Adrenal gland (tissue), 12 donors: ENCODE results near the gene ZMYND8. TPM values are rescaled to one million over a fixed set of nuclear protein-coding genes. Genes with fewer than 3 reads are reported as not detected.

Source experiments
- DNase-seq, 7 donors: peaks; one replicate each; pipeline ENCODE4 v3.0.0-alpha.2; 2019 to 2020
- H3K27ac ChIP-seq, 5 donors: fragments of 200-600 bp; sonication (generic) in 4 of 5; 1 replicate in 3 of 5; 2 replicates in 2 of 5; pipeline versions ENCODE4 v1.5.1 to v1.8.0; 2016 to 2020; ENCODE audit warnings: mild to moderate bottlenecking in 1 of 5
- H3K27me3 ChIP-seq: fragments of 200-600 bp; 2 replicates; pipeline ENCODE4 v1.8.0; 2021
- H3K36me3 ChIP-seq, 2 donors: fragments of 200-600 bp; replicated peaks in 1 of 2; 1 replicate in 1 of 2; 2 replicates in 1 of 2; pipeline versions ENCODE4 v1.5.1 to v1.8.0; 2018 to 2022
- H3K4me1 ChIP-seq, 2 donors: fragments of 200-600 bp; replicated peaks in 1 of 2; 1 replicate in 1 of 2; 2 replicates in 1 of 2; pipeline versions ENCODE4 v1.5.1 to v1.8.0; 2018 to 2021
- H3K4me3 ChIP-seq, 4 donors: fragments of 200-600 bp; sonication (generic) in 3 of 4; one replicate each; pipeline ENCODE4 v1.5.1; 2016 to 2018
- H3K9me3 ChIP-seq, 3 donors: fragments of 200-600 bp; sonication (generic) in 1 of 3; replicated peaks in 1 of 3; 1 replicate in 2 of 3; 2 replicates in 1 of 3; pipeline versions ENCODE4 v1.5.1 to v1.8.0; 2016 to 2021
- POLR2A ChIP-seq, 2 donors: fragments of 450-650 bp; IDR thresholded peaks; one replicate each; pipeline ENCODE4 v1.6.1; 2017; ENCODE audit warnings: antibody characterized with exemption in 2 of 2, mild to moderate bottlenecking in 2 of 2, moderate library complexity in 1 of 2
- WGBS, 4 donors: extraction: QIAGEN DNeasy Blood & Tissue Kit in 2 of 4; methylation state at CpG; one replicate each; pipeline versions ENCODE4 v1.1.5 to v1.1.7; 2013 to 2017; 5-methylcytosine and 5-hydroxymethylcytosine counted together
- intact Hi-C, 2 donors: fragments of 100-400 bp; cut with DNase I; formaldehyde crosslinking; loops; one replicate each; pipeline versions ENCODE4 v1.14.1 to v1.15.0; 2022 to 2023
- polyA plus RNA-seq, 3 donors: library from polyadenylated mRNA; stranded (reverse); fragments of 200-250 nt in 2 of 3; fragments of 350-450 nt in 1 of 3; fragmentation: Illumina TruSeq in 1 of 3; extraction: RNeasy Lipid Tissue Mini Kit (QIAGEN cat#74804) in 1 of 3; gene quantifications; one replicate each; pipeline ENCODE4 v1.2.3, GENCODE V29; 2013 to 2014
- total RNA-seq, 9 donors: library from RNA; depleted of rRNA in 4 of 9; stranded (reverse); fragments of >200 nt in 4 of 9; fragments of 120-200 nt in 1 of 9; fragmentation: NEBNext Ultra II Directional in 1 of 9; extraction: Animal tissue kit (Norgen Biotek cat#: 25700) in 1 of 9; gene quantifications; one replicate each; pipeline versions ENCODE4 v1.1.0 to v1.2.4, GENCODE V29; 2013 to 2023
- TF ChIP-seq, protein P1 (sequence below), 6 experiments: fragments of 450-650 bp in 4 of 6; fragments of 200-600 bp in 2 of 6; sonication (generic) in 1 of 6; IDR thresholded peaks; 1 replicate in 5 of 6; 2 replicates in 1 of 6; pipeline versions ENCODE4 v1.5.1 to v1.8.0; 2016 to 2021; ENCODE audit warnings: antibody characterized with exemption in 6 of 6, mild to moderate bottlenecking in 2 of 6, moderate library complexity in 1 of 6
- donor health status: healthy with polysubstance abuse.
- donor health status: Bipolar disorder and iron deficiency.
- donor health status: DM: yes; HTN: yes; CAD: no.
- donor health status: DM: no; HTN: no; CAD: no.
- donor health status: DM: no; HTN: no; CAD: no.
- donor health status: DM: yes; HTN: yes; CAD: no.

The ZMYND8 gene
- total and polyA plus RNA-seq, 12 donors: 37.0 to 116 (median 67.2) TPM

DNA sequence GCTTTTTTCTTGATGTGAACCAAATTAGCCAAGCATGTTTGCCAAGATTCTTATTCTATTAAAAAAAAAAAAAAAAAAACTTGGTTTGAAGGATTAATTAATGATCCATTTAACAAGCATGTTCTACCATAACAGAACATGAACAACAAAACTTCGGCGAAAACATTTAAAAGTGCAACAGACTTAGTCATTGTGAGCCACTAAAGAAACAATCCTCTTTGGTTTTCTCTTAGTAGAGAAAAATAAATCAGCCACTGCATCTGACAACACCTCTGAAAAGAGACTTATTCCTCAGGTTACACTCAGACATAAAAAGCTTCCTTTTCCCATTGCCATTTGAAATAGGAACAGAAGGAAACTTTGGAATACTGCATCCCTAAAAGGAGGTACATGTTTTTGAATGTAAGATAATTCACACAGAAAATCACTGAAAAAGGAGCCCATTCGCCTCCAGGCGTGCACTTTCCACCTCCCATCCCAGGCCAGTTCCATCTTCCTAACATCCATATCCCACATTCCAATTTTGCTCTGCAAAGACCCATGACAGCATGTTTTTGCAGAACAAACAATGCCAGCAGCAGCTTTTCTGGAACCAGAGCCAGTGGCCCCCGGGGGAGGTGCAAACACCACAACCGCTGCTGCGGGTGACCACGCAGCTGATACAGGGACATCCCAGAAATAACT is 79.5 kb downstream of the ZMYND8 start:
- H3K27ac ChIP-seq: peak overlapping the region in 4 of 5 donors; percentile 63 to 85 (median 78)
- peaks cover 45 to 67% of the 10 kb centered on the region in 2 donors for H3K4me1 ChIP-seq
- H3K36me3 ChIP-seq: peaks cover 0 to 37% of the 10 kb centered on the region in 2 donors
- H3K4me3 ChIP-seq: no peak overlapping the region
- intact Hi-C loops: loop anchor here (5.0 kb wide), 2 partner anchors 85 to 105 kb away; no protein-coding TSS in a partner anchor
- TF ChIP-seq, protein P1, sequence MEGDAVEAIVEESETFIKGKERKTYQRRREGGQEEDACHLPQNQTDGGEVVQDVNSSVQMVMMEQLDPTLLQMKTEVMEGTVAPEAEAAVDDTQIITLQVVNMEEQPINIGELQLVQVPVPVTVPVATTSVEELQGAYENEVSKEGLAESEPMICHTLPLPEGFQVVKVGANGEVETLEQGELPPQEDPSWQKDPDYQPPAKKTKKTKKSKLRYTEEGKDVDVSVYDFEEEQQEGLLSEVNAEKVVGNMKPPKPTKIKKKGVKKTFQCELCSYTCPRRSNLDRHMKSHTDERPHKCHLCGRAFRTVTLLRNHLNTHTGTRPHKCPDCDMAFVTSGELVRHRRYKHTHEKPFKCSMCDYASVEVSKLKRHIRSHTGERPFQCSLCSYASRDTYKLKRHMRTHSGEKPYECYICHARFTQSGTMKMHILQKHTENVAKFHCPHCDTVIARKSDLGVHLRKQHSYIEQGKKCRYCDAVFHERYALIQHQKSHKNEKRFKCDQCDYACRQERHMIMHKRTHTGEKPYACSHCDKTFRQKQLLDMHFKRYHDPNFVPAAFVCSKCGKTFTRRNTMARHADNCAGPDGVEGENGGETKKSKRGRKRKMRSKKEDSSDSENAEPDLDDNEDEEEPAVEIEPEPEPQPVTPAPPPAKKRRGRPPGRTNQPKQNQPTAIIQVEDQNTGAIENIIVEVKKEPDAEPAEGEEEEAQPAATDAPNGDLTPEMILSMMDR (IDR thresholded peaks at IDR 0.05): no peak
- no peak for TF ChIP-seq POLR2A (IDR thresholded peaks at IDR 0.05)
- DNase-seq: peak; percentile 44 to 87 (median 71)
- H3K27me3 ChIP-seq: no peaks in the 10 kb centered on the region
- H3K9me3 ChIP-seq: no peaks in the 10 kb centered on the region
- 29 to 48% (median 42%) methylated on average over 8 of the region's 8 CpGs for WGBS, 4 donors

DNA sequence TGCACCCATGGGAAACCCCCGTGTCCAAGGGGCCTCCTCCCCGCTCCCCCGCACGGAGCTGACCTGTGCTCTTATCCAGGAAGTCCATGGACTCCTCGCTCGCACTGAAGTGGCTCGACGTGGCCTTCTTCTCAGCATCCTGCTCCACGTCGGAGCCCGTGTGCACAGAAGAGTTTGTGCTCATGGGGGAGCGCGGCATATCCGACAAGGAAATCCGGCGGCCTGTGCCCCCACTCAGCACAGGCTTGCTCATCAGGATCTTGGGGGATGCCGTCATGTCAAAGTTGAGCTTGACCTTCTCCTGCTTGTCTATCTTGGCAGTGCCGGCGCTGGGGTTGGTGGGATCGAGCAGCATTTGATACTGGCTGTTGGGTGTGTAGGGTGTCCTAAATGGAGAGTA is 80.2 kb downstream of the ZMYND8 start:
- H3K4me1 ChIP-seq: peaks cover 45 to 67% of the 10 kb centered on the region in 2 donors
- no peak overlapping the region for H3K4me3 ChIP-seq
- H3K27me3 ChIP-seq: no peaks in the 10 kb centered on the region
- intact Hi-C loops: loop anchor here (5.0 kb wide), 2 partner anchors 86 to 106 kb away; no protein-coding TSS in a partner anchor
- WGBS, 4 donors: 92 to 96% (median 93%) methylated on average over 12 to 20 of the region's 20 CpGs
- peaks cover 0 to 34% of the 10 kb centered on the region in 2 donors for H3K36me3 ChIP-seq
- peak in 1 of 7 donors; percentile 59 for DNase-seq
- TF ChIP-seq, protein P1 (IDR thresholded peaks at IDR 0.05): no peak
- no peak for TF ChIP-seq POLR2A (IDR thresholded peaks at IDR 0.05)
- peak overlapping the region in 3 of 5 donors; percentile 77 to 85 (median 80) for H3K27ac ChIP-seq
- H3K9me3 ChIP-seq: no peaks in the 10 kb centered on the region

DNA sequence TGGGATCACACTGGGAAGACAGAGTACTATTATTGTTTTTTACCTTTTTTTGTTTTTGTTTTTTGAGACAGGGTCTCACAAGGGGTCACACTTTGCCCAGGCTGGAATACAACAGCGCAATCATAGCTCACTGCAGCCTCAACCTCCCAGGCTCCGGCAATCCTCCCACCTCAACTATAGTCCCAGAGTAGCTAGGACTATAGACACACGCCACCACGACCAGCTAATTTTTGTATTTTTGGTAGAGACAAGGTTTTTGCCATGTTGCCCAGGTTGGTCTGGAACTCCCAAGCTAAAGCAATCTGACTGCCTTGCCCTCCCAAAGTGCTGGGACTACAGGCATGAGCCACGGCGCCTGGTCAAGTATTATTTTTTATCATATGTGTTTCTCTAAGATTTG is 81.0 kb downstream of the ZMYND8 start:
- Histone ChIP-seq H3K4me1 (peaks cover 45 to 67% of the 10 kb centered on the region in 2 donors), H3K36me3 (peaks cover 0 to 27% of the 10 kb centered on the region in 2 donors), H3K4me3 (no peak overlapping the region), H3K9me3 (no peaks in the 10 kb centered on the region), H3K27me3 (no peaks in the 10 kb centered on the region), H3K27ac (peak overlapping the region in 4 of 5 donors; percentile 77 to 85 (median 80))
- DNase-seq: peak in 1 of 7 donors; percentile 46
- TF ChIP-seq POLR2A (IDR thresholded peaks at IDR 0.05): no peak
- TF ChIP-seq, protein P1 (IDR thresholded peaks at IDR 0.05): no peak
- intact Hi-C loops: loop anchor here (5.0 kb wide), 2 partner anchors 87 to 107 kb away; no protein-coding TSS in a partner anchor
- WGBS, 4 donors: 92 to 98% (median 96%) methylated on average over 6 of the region's 6 CpGs

DNA sequence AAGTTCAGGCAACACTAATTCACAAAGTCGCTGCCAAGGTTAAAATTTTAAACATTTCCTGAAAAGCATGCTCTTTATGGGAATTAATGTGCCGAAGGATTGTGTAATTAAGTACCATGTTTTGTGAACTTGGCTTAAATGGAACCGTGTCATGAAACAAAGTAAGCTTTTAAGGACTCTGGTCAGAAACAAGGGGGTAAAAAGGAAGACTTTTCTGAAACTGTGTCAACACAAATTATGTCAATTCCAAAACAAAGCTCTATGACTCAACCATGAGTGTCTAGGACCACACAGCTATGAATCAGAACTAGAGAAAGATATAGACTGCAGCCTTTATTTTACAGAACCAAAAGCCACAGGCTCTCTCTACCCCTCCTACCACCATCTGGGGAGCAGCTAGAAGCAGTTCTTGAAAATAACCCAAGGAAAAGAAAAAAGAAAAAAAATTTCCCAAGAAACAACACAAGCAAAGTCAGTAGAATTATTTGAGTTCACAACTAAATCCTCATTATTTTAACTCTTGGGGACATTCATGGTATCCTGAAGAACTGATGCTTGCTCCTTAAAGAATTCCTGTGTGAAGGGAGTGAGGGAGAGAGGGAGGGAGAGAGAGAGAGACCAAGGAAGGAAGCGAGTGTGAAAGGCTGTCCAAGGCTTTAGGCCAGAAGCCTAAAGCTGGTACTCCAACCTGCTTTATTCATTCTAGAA is 81.9 kb downstream of the ZMYND8 start:
- peak in 3 of 7 donors; percentile 27 to 45 (median 28) for DNase-seq
- intact Hi-C loops: loop anchor here (5.0 kb wide), 2 partner anchors 88 to 108 kb away; no protein-coding TSS in a partner anchor
- TF ChIP-seq, protein P1 (IDR thresholded peaks at IDR 0.05): no peak
- TF ChIP-seq POLR2A (IDR thresholded peaks at IDR 0.05): peak in 1 of 2 donors; percentile 77
- H3K36me3 ChIP-seq: peaks cover 0 to 23% of the 10 kb centered on the region in 2 donors
- no peaks in the 10 kb centered on the region for H3K27me3 ChIP-seq
- 13 to 19% (median 16%) methylated on average over 4 of the region's 4 CpGs for WGBS, 4 donors
- no peak overlapping the region for H3K4me3 ChIP-seq
- H3K27ac ChIP-seq: peak overlapping the region; percentile 76 to 85 (median 80)
- no peaks in the 10 kb centered on the region for H3K9me3 ChIP-seq
- peaks cover 45 to 70% of the 10 kb centered on the region in 2 donors for H3K4me1 ChIP-seq
